GM12873 (cell line): ENCODE data around the gene RXRA.

Source experiments
- CTCF ChIP-seq: IDR thresholded peaks from 2 replicates; pipeline ENCODE4 v1.5.1; 2012; ENCODE audit warnings: low read depth, mild to moderate bottlenecking, moderate library complexity, low read length, control low read depth; ENCODE audit not compliant: insufficient read depth; ENCODE audit errors: missing control alignments

RXRA gene

GRCh38 chr9:134357631-134358025 lies 31.4 kb downstream of the RXRA start:
- TF ChIP-seq CTCF: no peak

- no peak for TF ChIP-seq CTCF
Measured at GRCh38 chr9:134358026-134358661, 31.9 kb downstream of the RXRA start.

GRCh38 chr9:134358662-134359319 lies 32.5 kb downstream of the RXRA start:
- TF ChIP-seq CTCF: no peak

- no peak for TF ChIP-seq CTCF
Measured at GRCh38 chr9:134359493-134360179, 33.4 kb downstream of the RXRA start.

GRCh38 chr9:134360180-134360759 lies 34.0 kb downstream of the RXRA start:
- TF ChIP-seq CTCF: no peak

- TF ChIP-seq CTCF: no peak
Measured at GRCh38 chr9:134360897-134361296, 34.6 kb downstream of the RXRA start.

GRCh38 chr9:134361426-134361825 lies 35.2 kb downstream of the RXRA start:
- TF ChIP-seq CTCF: no peak
